HG03045 (cell line): Measurements from ENCODE around the gene PSTK.
A peak's percentile ranks its signal among the peaks of the same experiment; 100 is the strongest.

Experiments used
- ATAC-seq: cut with Tn5 transposase; IDR thresholded peaks from one replicate; pipeline ENCODE4 v1.9.1; 2021; ENCODE audit warnings: mild to moderate bottlenecking, moderate library complexity; ENCODE audit not compliant: unreplicated experiment

The PSTK gene

GRCh38 chr10:122980209-122981065 is at the start of gene PSTK:
PSTK (plus strand) TSS chr10:122980401; CDS start chr10:122980480, 79 bp downstream.
- ATAC-seq, result peak; percentile 97

GRCh38 chr10:122931088-122931906 is 48.9 kb upstream of the PSTK start:
- ATAC-seq, result no peak

GRCh38 chr10:122939133-122939855 is 40.9 kb upstream of the PSTK start:
- no peak for ATAC-seq

GRCh38 chr10:122939856-122940543 is 40.2 kb upstream of the PSTK start:
- no peak for ATAC-seq

GRCh38 chr10:122949296-122949695 is 30.9 kb upstream of the PSTK start:
- ATAC-seq, result no peak

GRCh38 chr10:122953902-122954730 is 26.1 kb upstream of the PSTK start, which contains the start of gene C10orf88:
C10orf88 (minus strand) TSS chr10:122954227; CDS start chr10:122954178, 49 bp downstream.
- peak; percentile 97 for ATAC-seq

GRCh38 chr10:122954731-122955050 is 25.5 kb upstream of the PSTK start:
- no peak for ATAC-seq

- no peak for ATAC-seq
Observed at GRCh38 chr10:122955892-122956291, 24.3 kb upstream of the PSTK start.

GRCh38 chr10:122957474-122957873 is 22.7 kb upstream of the PSTK start:
- ATAC-seq, result no peak

GRCh38 chr10:122962405-122962804 is 17.8 kb upstream of the PSTK start:
- ATAC-seq, result no peak

GRCh38 chr10:122966879-122967278 is 13.3 kb upstream of the PSTK start:
- ATAC-seq, result no peak

- no peak for ATAC-seq
Observed at GRCh38 chr10:122968698-122969097, 11.5 kb upstream of the PSTK start.

- no peak for ATAC-seq
Observed at GRCh38 chr10:122974023-122974422, 6.2 kb upstream of the PSTK start.

- ATAC-seq, result no peak
Observed at GRCh38 chr10:122974543-122975064, 5.6 kb upstream of the PSTK start.

GRCh38 chr10:122981066-122981464 is 864 bp downstream of the PSTK start:
- ATAC-seq, result no peak

- no peak for ATAC-seq
Observed at GRCh38 chr10:122983898-122984297, 3.7 kb downstream of the PSTK start.

- ATAC-seq, result no peak
Observed at GRCh38 chr10:122984708-122985107, 4.5 kb downstream of the PSTK start.

GRCh38 chr10:122986335-122986734 is 6.1 kb downstream of the PSTK start:
- no peak for ATAC-seq

- no peak for ATAC-seq
Observed at GRCh38 chr10:122988501-122988900, 8.3 kb downstream of the PSTK start.

- ATAC-seq, result no peak
Observed at GRCh38 chr10:122990278-122990677, 10.1 kb downstream of the PSTK start.
